K562 (cell line): Measurements from ENCODE around the gene TSPAN18. TPM values are rescaled to one million over a fixed set of nuclear protein-coding genes. Genes with fewer than 3 reads are reported as not detected.

ENCODE experiments used
- ATAC-seq: fragments of 200-7000 bp; cut with Tn5 transposase; 3 replicates; pipeline ENCODE4 v1.9.1; 2020; ENCODE audit warnings: moderate library complexity
- BruUV-seq: library from RNA; stranded (reverse); fragments of 400-500 nt; replicated peaks from 2 replicates; lab custom pipeline; 2021; lab: Mats Ljungman, UMichigan
- CTCF ChIA-PET: fragments of 300-600 bp; formaldehyde crosslinking; extraction: SDS; loops from one replicate; lab custom pipeline; 2021; ENCODE audit warnings: low intra/inter-chr PET ratio; lab: Yijun Ruan, JAX
- POLR2A ChIA-PET: fragments of 300-600, 350-650 bp; sonication (Branson Sonifier 250); formaldehyde crosslinking; extraction: SDS; loops from one replicate; lab custom pipeline; 2021; ENCODE audit warnings: antibody characterized with exemption, inconsistent platforms; lab: Yijun Ruan, JAX
- DNase-seq, 4 experiments: peaks; one replicate each; pipeline versions ENCODE4 v3.0.0 to v3.0.0-alpha.2; 2011 to 2018; ENCODE audit warnings: low spot score in 3 of 4, mixed read lengths in 3 of 4; ENCODE audit errors: extremely low read depth in 1 of 4
- FAIRE-seq: peaks from 2 replicates; lab custom pipeline; 2011; peaks lifted over from hg19 to GRCh38; lab: Jason Lieb, UNC
- H2AFZ ChIP-seq: 2 replicates; pipeline ENCODE4 v1.6.0; 2011; ENCODE audit warnings: low read depth, low read length, control low read depth, inconsistent platforms
- H3K27ac ChIP-seq: fragments of 200-600 bp; 3 replicates; pipeline ENCODE4 v1.8.0; 2011; ENCODE audit warnings: low read depth, mild to moderate bottlenecking, control low read depth, inconsistent platforms, low read length, moderate library complexity, mixed read lengths; ENCODE audit errors: extremely low read depth
- H3K27me3 ChIP-seq, 2 experiments: fragments of 300-600 bp in 1 of 2; 2 replicates in 1 of 2; 3 replicates in 1 of 2; pipeline versions ENCODE4 v1.6.0 to v1.8.0; 2011; ENCODE audit warnings: inconsistent platforms in 2 of 2, low read length in 2 of 2, mild to moderate bottlenecking in 1 of 2, mixed read lengths in 1 of 2, moderate library complexity in 1 of 2; ENCODE audit not compliant: control insufficient read depth in 2 of 2, insufficient read depth in 2 of 2
- H3K36me3 ChIP-seq: fragments of 300-600 bp; 3 replicates; pipeline ENCODE4 v1.8.0; 2011; ENCODE audit warnings: mild to moderate bottlenecking, low read length, inconsistent platforms; ENCODE audit not compliant: control insufficient read depth, insufficient read depth
- H3K4me1 ChIP-seq, 2 experiments: fragments of 200-600 bp in 1 of 2; replicated peaks in 1 of 2; 2 replicates in 1 of 2; 3 replicates in 1 of 2; pipeline versions ENCODE4 v1.5.1 to v1.8.0; 2011; ENCODE audit warnings: inconsistent platforms in 2 of 2, low read length in 2 of 2, mild to moderate bottlenecking in 1 of 2, mixed read lengths in 1 of 2, moderate library complexity in 1 of 2; ENCODE audit not compliant: control insufficient read depth in 2 of 2, insufficient read depth in 2 of 2
- H3K4me2 ChIP-seq: 2 replicates; pipeline ENCODE4 v1.6.1; 2011; ENCODE audit warnings: low read length, control low read depth, inconsistent platforms, mixed read lengths; ENCODE audit not compliant: insufficient read depth
- H3K4me3 ChIP-seq: fragments of 200-600 bp; sonication (generic), shearing (Covaris generic); 2 replicates; pipeline ENCODE4 v1.5.1; 2016; ENCODE audit warnings: control low read depth, inconsistent platforms
- H3K79me2 ChIP-seq: fragments of 200-600 bp; 3 replicates; pipeline ENCODE4 v1.8.0; 2011; ENCODE audit warnings: low read length, inconsistent platforms; ENCODE audit not compliant: control insufficient read depth, insufficient read depth
- H3K9ac ChIP-seq, 2 experiments: 2 replicates each; pipeline versions ENCODE4 v1.6.0 to v1.6.1; 2011; ENCODE audit warnings: low read depth in 2 of 2, low read length in 2 of 2, control low read depth in 1 of 2, inconsistent platforms in 1 of 2, mild to moderate bottlenecking in 1 of 2, mixed read lengths in 1 of 2; ENCODE audit not compliant: insufficient read depth in 1 of 2
- H3K9me1 ChIP-seq: one replicate; pipeline ENCODE4 v1.6.0; 2011; ENCODE audit warnings: inconsistent platforms, mild to moderate bottlenecking, low read length, moderate library complexity; ENCODE audit not compliant: control insufficient read depth, insufficient read depth
- H3K9me3 ChIP-seq: replicated peaks from 2 replicates; pipeline ENCODE4 v1.5.1; 2011; ENCODE audit warnings: low read depth, low read length, inconsistent platforms; ENCODE audit not compliant: control insufficient read depth, insufficient read depth
- H4K20me1 ChIP-seq: replicated peaks from 2 replicates; pipeline ENCODE4 v1.6.1; 2011; ENCODE audit warnings: low read length, inconsistent platforms, mixed read lengths; ENCODE audit not compliant: control insufficient read depth, insufficient read depth
- ARNT ChIP-seq, 2 experiments: fragments of 450-650 bp; IDR thresholded peaks; 2 replicates each; pipeline ENCODE4 v1.6.1; 2016; ENCODE audit warnings: mild to moderate bottlenecking in 1 of 2
- C11orf30 ChIP-seq: fragments of 450-650 bp; IDR thresholded peaks from 2 replicates; pipeline ENCODE4 v1.6.1; 2016; ENCODE audit warnings: low read depth, mild to moderate bottlenecking
- CXXC5 ChIP-seq: fragments of 250-450 bp; sonication (Bioruptor Pico); IDR thresholded peaks from 2 replicates; pipeline ENCODE4 v1.8.0; 2022; ENCODE audit warnings: inconsistent platforms, mild to moderate bottlenecking, moderate library complexity
- EGR1 ChIP-seq: fragments of 450-650 bp; conservative IDR thresholded peaks from 2 replicates; pipeline ENCODE4 v1.6.1; 2017; ENCODE audit warnings: mild to moderate bottlenecking
- GTF2F1 ChIP-seq: IDR thresholded peaks from 2 replicates; pipeline ENCODE4 v1.6.1; 2011; ENCODE audit warnings: low read depth, low read length, improper control_type of control experiment
- MAFF ChIP-seq: IDR thresholded peaks from 2 replicates; pipeline ENCODE4 v1.6.1; 2012; ENCODE audit warnings: low read length, improper control_type of control experiment
- MAFG ChIP-seq: fragments of 450-650 bp; conservative IDR thresholded peaks from 2 replicates; pipeline ENCODE4 v1.6.1; 2016; ENCODE audit warnings: missing genetic modification characterization, missing compliant biosample characterization
- MAFK ChIP-seq: IDR thresholded peaks from 2 replicates; pipeline ENCODE4 v1.6.1; 2011; ENCODE audit warnings: low read length, improper control_type of control experiment
- TEAD4 ChIP-seq, 2 experiments: sonication (generic) in 1 of 2; formaldehyde crosslinking in 1 of 2; IDR thresholded peaks; 2 replicates each; pipeline versions ENCODE4 v1.6.1 to v1.8.0; 2012 to 2022; ENCODE audit warnings: borderline replicate concordance in 1 of 2, inconsistent platforms in 1 of 2, low read length in 1 of 2, mild to moderate bottlenecking in 1 of 2, missing genetic modification reagents in 1 of 2
- ZNF316 ChIP-seq: fragments of 450-650 bp; IDR thresholded peaks from 2 replicates; pipeline ENCODE4 v1.6.1; 2016
- WGBS: fragments of 100-300 bp; shearing (Covaris generic); methylation state at CpG from one replicate; pipeline ENCODE4 v1.1.6; 2016; ENCODE audit warnings: low coverage, mixed read lengths; ENCODE audit not compliant: insufficient coverage; ENCODE audit errors: missing lambda C conversion rate; 5-methylcytosine and 5-hydroxymethylcytosine counted together
- in situ Hi-C: fragments of 300-500 bp; cut with MboI; formaldehyde crosslinking; loops from 4 replicates; pipeline ENCODE4 v1.15.0; 2018; ENCODE audit warnings: inconsistent platforms, mixed read lengths
- intact Hi-C: fragments of 100-400 bp; cut with micrococcal nuclease; formaldehyde crosslinking; loops from 2 replicates; pipeline ENCODE4 v1.14.2; 2022
- polyA plus RNA-seq, 8 experiments: library from polyadenylated mRNA; depleted of rRNA in 4 of 8; stranded (reverse) in 5 of 8; unstranded in 3 of 8; fragments of >200 nt; fragmentation: Nextera tagmentation in 2 of 8; fragmentation: Illumina TruSeq in 1 of 8; extraction: Ambion mirVana in 2 of 8; extraction: Trizol in 1 of 8; gene quantifications; 2 replicates each; pipeline versions ENCODE4 v1.2.1 to v1.2.3, GENCODE V29; 2011 to 2014; ENCODE audit warnings: inconsistent platforms in 1 of 8, missing spikeins in 1 of 8
- total RNA-seq, 7 experiments: library from RNA; depleted of rRNA in 6 of 7; stranded (reverse); fragments of >200 nt in 6 of 7; fragmentation: Illumina TruSeq in 2 of 7; extraction: Trizol in 2 of 7; gene quantifications; 2 replicates each; pipeline versions ENCODE4 v1.2.1 to v1.2.3, GENCODE V29; 2011 to 2021; ENCODE audit warnings: low replicate concordance in 1 of 7
- TF ChIP-seq, protein P1 (sequence below): fragments of 250-450 bp; sonication (Bioruptor Pico); IDR thresholded peaks from 2 replicates; pipeline ENCODE4 v1.5.0; 2021
- TF ChIP-seq, protein P2 (sequence below), 2 experiments: fragments of 250-450 bp in 1 of 2; fragments of 450-650 bp in 1 of 2; sonication (Bioruptor Pico) in 1 of 2; IDR thresholded peaks; 2 replicates each; pipeline versions ENCODE4 v1.6.1 to v1.8.0; 2016 to 2021; ENCODE audit warnings: mild to moderate bottlenecking in 2 of 2, moderate library complexity in 2 of 2, missing compliant biosample characterization in 1 of 2, missing genetic modification characterization in 1 of 2
- TF ChIP-seq, protein P3 (sequence below): sonication (generic); formaldehyde crosslinking; IDR thresholded peaks from 2 replicates; pipeline ENCODE4 v1.8.1; 2023; ENCODE audit warnings: mild to moderate bottlenecking, missing genetic modification reagents, moderate library complexity

The TSPAN18 gene
- total and polyA plus RNA-seq, 9 of the 15 experiments (the other 6 are each of a cell fraction or from before 2014, with no cell fraction given): 0.17 to 0.35 (median 0.22) TPM; not detected in 4

DNA sequence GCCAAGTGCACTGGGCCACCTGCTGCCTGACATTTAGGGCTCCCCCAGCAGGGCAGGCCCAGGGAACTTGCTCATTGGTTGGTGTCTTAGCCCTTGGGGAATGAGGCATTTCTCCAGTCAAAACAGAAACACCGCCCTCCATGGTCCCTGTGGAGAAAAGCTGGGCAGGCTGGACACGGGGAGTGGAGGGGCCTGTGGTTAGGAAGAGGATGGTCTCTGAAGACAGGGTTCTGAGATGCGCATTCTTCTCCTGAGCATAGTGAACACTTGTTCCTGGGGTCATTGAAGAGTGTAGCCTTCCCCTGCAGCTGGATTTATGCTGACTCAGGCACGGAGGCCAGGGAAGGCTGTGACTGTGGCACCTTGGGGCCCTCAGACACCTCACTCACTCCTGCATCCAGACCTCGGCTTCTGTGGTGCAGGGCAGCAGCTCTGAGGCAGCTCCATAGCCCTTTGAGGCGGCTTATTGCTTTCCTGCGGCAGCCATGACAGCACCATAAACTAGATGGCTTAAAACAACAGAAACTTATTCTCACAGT is 8.2 kb downstream of the TSPAN18 start:
- Histone ChIP-seq H3K4me2 (no peak overlapping the region), H2AFZ (no peak overlapping the region), H3K9me1 (no peaks in the 10 kb centered on the region), H3K9ac (no peak overlapping the region), H3K4me1 (peaks cover 0 to 4% of the 10 kb centered on the region in 2 experiments; a peak in 1 of 5 replicates), H3K27me3 (peaks cover 19 to 63% of the 10 kb centered on the region in 2 experiments; a peak in 4 of 5 replicates), H4K20me1 (peaks cover 3% of the 10 kb centered on the region; the same call in 1 of the 2 replicates), H3K36me3 (no peaks in the 10 kb centered on the region), H3K27ac (no peak overlapping the region), H3K79me2 (no peaks in the 10 kb centered on the region), H3K9me3 (no peaks in the 10 kb centered on the region), H3K4me3 (no peak overlapping the region)
- intact Hi-C loops: no loop called here
- POLR2A ChIA-PET: interaction anchor here (0.5 to 0.6 kb wide), 2 partner anchors 155 to 209 kb away, joined by 3 read pairs; no protein-coding TSS in a partner anchor
- no TSS peak for BruUV-seq
- peak; percentile 34; the same call in 2 of the 3 replicates for ATAC-seq
- CTCF ChIA-PET: no interaction called here
- FAIRE-seq: no peak
- DNase-seq: no peak
- TF ChIP-seq C11orf30 (peak; percentile 79), ZNF316 (peak; percentile 88), EGR1 (no peak), GTF2F1 (no peak), MAFG (tag) (peak; percentile 88), TEAD4 (IDR thresholded peaks at IDR 0.05; ENCODE audit: low read length) (no peak), TEAD4 (CRISPR knock-in tag; IDR thresholded peaks at IDR 0.05; ENCODE audit: borderline replicate concordance) (no peak), MAFK (peak; percentile 63), CXXC5 (CRISPR knock-in tag) (no peak), ARNT (IDR thresholded peaks at IDR 0.05) (no peak), MAFF (peak; percentile 63; the same call in 1 of the 2 replicates)
- TF ChIP-seq, protein P1, sequence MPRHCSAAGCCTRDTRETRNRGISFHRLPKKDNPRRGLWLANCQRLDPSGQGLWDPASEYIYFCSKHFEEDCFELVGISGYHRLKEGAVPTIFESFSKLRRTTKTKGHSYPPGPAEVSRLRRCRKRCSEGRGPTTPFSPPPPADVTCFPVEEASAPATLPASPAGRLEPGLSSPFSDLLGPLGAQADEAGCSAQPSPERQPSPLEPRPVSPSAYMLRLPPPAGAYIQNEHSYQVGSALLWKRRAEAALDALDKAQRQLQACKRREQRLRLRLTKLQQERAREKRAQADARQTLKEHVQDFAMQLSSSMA: no peak
- TF ChIP-seq, protein P2, sequence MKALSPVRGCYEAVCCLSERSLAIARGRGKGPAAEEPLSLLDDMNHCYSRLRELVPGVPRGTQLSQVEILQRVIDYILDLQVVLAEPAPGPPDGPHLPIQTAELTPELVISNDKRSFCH (CRISPR knock-in tag; IDR thresholded peaks at IDR 0.05): no peak
- TF ChIP-seq, protein P2 (tag; IDR thresholded peaks at IDR 0.05): no peak
- TF ChIP-seq, protein P3, sequence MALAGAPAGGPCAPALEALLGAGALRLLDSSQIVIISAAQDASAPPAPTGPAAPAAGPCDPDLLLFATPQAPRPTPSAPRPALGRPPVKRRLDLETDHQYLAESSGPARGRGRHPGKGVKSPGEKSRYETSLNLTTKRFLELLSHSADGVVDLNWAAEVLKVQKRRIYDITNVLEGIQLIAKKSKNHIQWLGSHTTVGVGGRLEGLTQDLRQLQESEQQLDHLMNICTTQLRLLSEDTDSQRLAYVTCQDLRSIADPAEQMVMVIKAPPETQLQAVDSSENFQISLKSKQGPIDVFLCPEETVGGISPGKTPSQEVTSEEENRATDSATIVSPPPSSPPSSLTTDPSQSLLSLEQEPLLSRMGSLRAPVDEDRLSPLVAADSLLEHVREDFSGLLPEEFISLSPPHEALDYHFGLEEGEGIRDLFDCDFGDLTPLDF (CRISPR knock-in tag): no peak
- in situ Hi-C loops: no loop called here
- WGBS: 18% methylated on average over 7 of the region's 7 CpGs
